Dendritic cell treated with granulocyte-macrophage colony-stimulating factor and Interleukin-4, amounts not matched to agents 40 ng/mL and 50 ng/mL, for 4 days (primary cell): ENCODE measurements around the gene LRRC3B.

ENCODE experiments used
- H3K27ac Mint-ChIP-seq: one replicate; pipeline ENCODE4 v1.8.0; 2022; ENCODE audit warnings: mild to moderate bottlenecking, mixed read lengths
- H3K27me3 Mint-ChIP-seq: one replicate; pipeline ENCODE4 v1.8.0; 2022; ENCODE audit warnings: mild to moderate bottlenecking, mixed read lengths
- H3K36me3 Mint-ChIP-seq: one replicate; pipeline ENCODE4 v1.8.0; 2022; ENCODE audit warnings: low read depth, mixed read lengths
- H3K4me1 Mint-ChIP-seq: one replicate; pipeline ENCODE4 v1.8.0; 2022; ENCODE audit warnings: low read depth, mixed read lengths
- H3K4me3 Mint-ChIP-seq: one replicate; pipeline ENCODE4 v1.8.0; 2022; ENCODE audit warnings: mild to moderate bottlenecking, moderate library complexity, mixed read lengths
- H3K9me3 Mint-ChIP-seq: one replicate; pipeline ENCODE4 v1.8.0; 2022; ENCODE audit warnings: mixed read lengths
- intact Hi-C: fragments of 100-400 bp; cut with micrococcal nuclease; formaldehyde crosslinking; loops from one replicate; pipeline ENCODE4 v1.15.0; 2022

The LRRC3B gene

DNA sequence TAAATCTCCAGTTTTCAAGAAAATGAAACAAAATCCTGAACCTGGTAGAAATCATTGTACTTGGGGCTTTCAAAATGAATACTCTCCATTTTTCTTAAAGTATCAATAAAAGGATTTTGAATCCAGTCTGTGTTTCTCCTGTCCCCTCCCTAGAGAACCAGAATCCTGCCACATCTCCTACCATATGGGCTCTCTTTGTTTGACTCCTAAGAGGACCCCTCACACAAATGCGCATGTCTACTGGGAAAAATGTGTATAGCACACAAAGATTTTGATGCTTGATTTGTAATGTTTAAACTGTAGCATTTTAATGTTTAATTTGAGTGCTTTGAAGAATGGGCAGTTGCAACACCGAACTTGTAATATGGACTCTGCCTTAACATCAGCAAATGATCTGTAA is 25.9 kb downstream of the LRRC3B start:
- Mint-ChIP-seq H3K27ac (no peak overlapping the region), H3K4me3 (no peak overlapping the region), H3K9me3 (no peaks in the 10 kb centered on the region), H3K4me1 (no peaks in the 10 kb centered on the region), H3K36me3 (no peaks in the 10 kb centered on the region), H3K27me3 (no peaks in the 10 kb centered on the region)
- intact Hi-C loops = no loop called here

DNA sequence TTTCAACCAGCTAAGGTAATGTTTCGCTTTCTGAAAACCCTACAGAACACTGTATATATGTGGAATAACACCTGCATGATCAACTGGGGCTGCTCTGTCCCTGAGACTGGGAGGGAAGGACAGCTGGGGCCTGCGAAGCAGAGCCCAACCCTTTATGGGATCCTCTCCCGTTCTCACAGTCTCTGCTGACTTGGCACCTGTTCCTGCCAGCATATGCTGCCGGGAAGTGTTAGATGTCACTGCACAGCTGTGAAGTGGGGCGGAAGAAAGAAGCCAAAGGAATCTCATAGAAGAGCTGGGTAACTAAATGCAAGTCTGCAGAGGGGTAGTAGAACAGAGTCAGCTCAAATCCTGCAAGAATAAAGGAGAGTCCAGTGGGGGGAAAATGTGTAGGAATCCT is 29.6 kb downstream of the LRRC3B start:
- Mint-ChIP-seq H3K27me3 (no peaks in the 10 kb centered on the region), H3K4me3 (no peak overlapping the region), H3K9me3 (no peaks in the 10 kb centered on the region), H3K27ac (no peak overlapping the region), H3K4me1 (no peaks in the 10 kb centered on the region), H3K36me3 (no peaks in the 10 kb centered on the region)
- intact Hi-C loops = no loop called here

DNA sequence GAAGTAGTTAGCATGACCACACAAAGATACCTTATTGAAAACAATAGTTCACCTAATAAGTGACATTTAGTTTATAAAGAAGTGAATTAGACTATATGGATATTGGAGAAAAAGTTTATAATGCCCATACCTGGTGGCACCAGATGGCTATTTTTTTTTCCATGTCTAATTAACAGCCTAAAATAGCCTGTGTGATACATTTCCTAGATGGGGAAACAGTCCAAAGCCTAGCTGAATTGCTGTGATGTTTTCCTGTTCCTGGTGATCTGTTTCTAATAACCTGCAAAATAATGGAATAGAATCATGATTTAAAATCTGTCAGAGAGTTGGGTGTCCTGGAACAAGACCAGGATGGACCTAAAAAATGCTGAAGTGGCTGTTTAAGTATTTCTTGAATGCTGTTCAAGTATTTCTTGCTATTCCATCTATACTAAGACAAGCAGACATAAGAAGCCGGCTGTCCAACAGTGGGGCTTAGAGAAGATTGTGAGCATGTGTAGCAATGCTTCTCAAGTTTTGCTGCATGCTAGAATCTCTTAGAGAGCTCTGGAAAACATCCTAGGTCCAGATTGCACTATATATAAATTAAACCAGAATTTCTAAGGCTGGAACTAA is 31.3 kb downstream of the LRRC3B start:
- intact Hi-C loops = no loop called here
- H3K36me3 Mint-ChIP-seq = no peaks in the 10 kb centered on the region
- no peak overlapping the region for H3K4me3 Mint-ChIP-seq

DNA sequence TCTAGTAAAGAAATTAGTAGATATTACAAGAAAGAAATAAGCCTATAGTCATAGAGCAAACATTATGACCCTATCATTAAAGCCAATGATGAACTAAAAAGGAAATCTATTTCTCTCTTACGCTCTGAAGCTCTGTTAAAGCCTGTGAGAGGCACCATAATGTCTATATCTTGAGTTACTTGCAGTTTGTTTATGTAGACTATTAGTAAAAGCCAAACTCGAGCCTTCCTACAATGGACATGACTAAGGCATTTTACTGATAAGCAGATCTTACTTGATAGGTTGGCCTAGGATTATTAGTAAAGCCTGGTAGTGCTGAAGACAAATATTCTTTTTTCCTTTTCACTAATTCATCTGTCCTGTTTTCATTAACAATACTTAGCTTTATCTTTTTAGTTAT is 32.7 kb downstream of the LRRC3B start:
- H3K9me3 Mint-ChIP-seq = no peaks in the 10 kb centered on the region
- no peaks in the 10 kb centered on the region for H3K27me3 Mint-ChIP-seq
- H3K4me3 Mint-ChIP-seq = no peak overlapping the region
- no peak overlapping the region for H3K27ac Mint-ChIP-seq
- H3K36me3 Mint-ChIP-seq = no peaks in the 10 kb centered on the region
- H3K4me1 Mint-ChIP-seq = no peaks in the 10 kb centered on the region
- intact Hi-C loops = no loop called here

More for the DNA sequence above, 31.3 kb downstream of the LRRC3B start:
- Mint-ChIP-seq H3K9me3 (no peaks in the 10 kb centered on the region), H3K27ac (no peak overlapping the region), H3K27me3 (no peaks in the 10 kb centered on the region), H3K4me1 (no peaks in the 10 kb centered on the region)

- Mint-ChIP-seq H3K27ac (no peak overlapping the region), H3K4me1 (no peaks in the 10 kb centered on the region), H3K9me3 (no peaks in the 10 kb centered on the region), H3K4me3 (no peak overlapping the region), H3K36me3 (no peaks in the 10 kb centered on the region), H3K27me3 (no peaks in the 10 kb centered on the region)
- intact Hi-C loops = no loop called here
Measured at GRCh38 chr3:26657348-26657976, 34.9 kb downstream of the LRRC3B start.

- H3K36me3 Mint-ChIP-seq = no peaks in the 10 kb centered on the region
- intact Hi-C loops = no loop called here
- H3K4me1 Mint-ChIP-seq = no peaks in the 10 kb centered on the region
Measured at GRCh38 chr3:26668171-26668570, 45.6 kb downstream of the LRRC3B start.

GRCh38 chr3:26668696-26669095 is 46.1 kb downstream of the LRRC3B start:
- no peaks in the 10 kb centered on the region for H3K4me1 Mint-ChIP-seq
- intact Hi-C loops = no loop called here
- H3K36me3 Mint-ChIP-seq = no peaks in the 10 kb centered on the region
- peaks cover 15% of the 10 kb centered on the region for H3K9me3 Mint-ChIP-seq
- no peak overlapping the region for H3K4me3 Mint-ChIP-seq
- H3K27ac Mint-ChIP-seq = no peak overlapping the region
- no peaks in the 10 kb centered on the region for H3K27me3 Mint-ChIP-seq

More at GRCh38 chr3:26668171-26668570, 45.6 kb downstream of the LRRC3B start:
- Mint-ChIP-seq H3K27me3 (no peaks in the 10 kb centered on the region), H3K4me3 (no peak overlapping the region), H3K9me3 (peaks cover 19% of the 10 kb centered on the region), H3K27ac (no peak overlapping the region)

DNA sequence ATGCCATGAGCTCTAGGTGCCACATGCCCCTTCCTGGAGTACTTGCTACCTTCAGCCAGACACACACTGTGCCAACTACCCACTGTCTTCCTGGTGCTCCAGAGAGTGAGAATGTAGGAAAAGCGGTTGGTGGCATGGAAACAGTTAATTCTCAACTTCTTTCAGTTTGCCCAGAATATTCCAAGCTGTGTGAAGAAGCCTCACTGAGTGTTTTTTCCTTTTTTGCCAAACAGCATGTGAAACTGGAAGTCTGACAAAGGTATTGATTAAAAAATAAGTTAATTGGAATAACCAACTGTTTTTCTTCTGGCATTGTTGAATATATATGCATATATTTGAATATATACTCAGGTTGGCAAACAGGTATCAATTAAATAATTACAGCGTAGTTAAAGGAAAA is 52.8 kb downstream of the LRRC3B start:
- Mint-ChIP-seq H3K4me3 (no peak overlapping the region), H3K9me3 (peaks cover 26% of the 10 kb centered on the region), H3K27ac (no peak overlapping the region), H3K36me3 (no peaks in the 10 kb centered on the region), H3K4me1 (no peaks in the 10 kb centered on the region), H3K27me3 (no peaks in the 10 kb centered on the region)
- intact Hi-C loops = no loop called here

GRCh38 chr3:26681632-26682031 is 59.1 kb downstream of the LRRC3B start:
- Mint-ChIP-seq H3K27ac (no peak overlapping the region), H3K4me1 (no peaks in the 10 kb centered on the region), H3K4me3 (no peak overlapping the region), H3K36me3 (no peaks in the 10 kb centered on the region), H3K27me3 (no peaks in the 10 kb centered on the region), H3K9me3 (peaks cover 25% of the 10 kb centered on the region)
- intact Hi-C loops = no loop called here

GRCh38 chr3:26682406-26682805 is 59.8 kb downstream of the LRRC3B start:
- Mint-ChIP-seq H3K36me3 (no peaks in the 10 kb centered on the region), H3K4me3 (no peak overlapping the region), H3K9me3 (peaks cover 20% of the 10 kb centered on the region), H3K27me3 (no peaks in the 10 kb centered on the region), H3K27ac (no peak overlapping the region), H3K4me1 (no peaks in the 10 kb centered on the region)
- intact Hi-C loops = no loop called here

- Mint-ChIP-seq H3K27ac (no peak overlapping the region), H3K4me3 (no peak overlapping the region), H3K27me3 (no peaks in the 10 kb centered on the region), H3K4me1 (no peaks in the 10 kb centered on the region), H3K9me3 (peaks cover 25% of the 10 kb centered on the region), H3K36me3 (no peaks in the 10 kb centered on the region)
- intact Hi-C loops = no loop called here
Measured at GRCh38 chr3:26683902-26684301, 61.3 kb downstream of the LRRC3B start.

DNA sequence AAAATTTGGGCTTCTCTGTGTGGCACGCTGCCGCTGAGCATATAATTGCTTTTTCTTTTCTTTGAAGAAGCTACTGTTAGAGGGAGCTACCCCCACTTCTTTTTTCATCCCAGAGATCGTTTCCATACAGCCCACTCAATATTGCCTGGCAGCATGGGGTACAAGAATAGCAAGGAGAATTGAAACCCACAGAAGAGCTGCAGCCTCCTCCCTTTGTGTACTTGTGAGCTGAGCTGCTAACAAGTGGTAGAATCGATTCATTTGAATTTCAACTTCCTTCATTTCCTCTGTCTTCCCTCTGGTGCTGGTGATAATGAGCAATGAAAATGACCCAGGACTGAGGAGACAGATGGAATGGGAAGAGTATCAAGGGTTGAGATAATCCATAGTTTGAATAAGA is 64.9 kb downstream of the LRRC3B start:
- no peaks in the 10 kb centered on the region for H3K27me3 Mint-ChIP-seq

DNA sequence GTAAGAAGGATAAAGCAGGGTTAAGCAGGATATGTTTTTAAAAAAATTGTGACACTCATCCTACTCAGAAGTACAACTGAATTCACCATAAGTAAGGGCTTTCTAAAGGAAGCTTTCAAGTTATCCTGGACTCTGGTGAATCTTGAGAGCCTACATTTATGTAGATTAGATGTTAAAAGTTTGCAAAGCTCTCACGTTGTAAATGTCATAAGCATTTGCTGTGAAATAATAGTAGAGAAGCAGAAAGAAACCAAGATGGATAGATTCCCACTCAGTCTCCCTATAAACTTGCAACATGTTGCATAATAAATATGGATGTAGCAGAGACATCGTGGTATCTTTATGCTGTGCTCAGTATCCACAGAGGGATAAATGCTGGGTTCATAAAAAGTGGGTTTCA is 77.0 kb downstream of the LRRC3B start:
- H3K27ac Mint-ChIP-seq = no peak overlapping the region
- intact Hi-C loops = no loop called here
- H3K4me3 Mint-ChIP-seq = no peak overlapping the region
- no peaks in the 10 kb centered on the region for H3K27me3 Mint-ChIP-seq
- peaks cover 8% of the 10 kb centered on the region for H3K9me3 Mint-ChIP-seq
- H3K4me1 Mint-ChIP-seq = no peaks in the 10 kb centered on the region
- H3K36me3 Mint-ChIP-seq = no peaks in the 10 kb centered on the region

More for the DNA sequence above, 64.9 kb downstream of the LRRC3B start:
- Mint-ChIP-seq H3K4me3 (no peak overlapping the region), H3K4me1 (no peaks in the 10 kb centered on the region), H3K27ac (no peak overlapping the region), H3K9me3 (peaks cover 38% of the 10 kb centered on the region), H3K36me3 (no peaks in the 10 kb centered on the region)
- intact Hi-C loops = no loop called here

- Mint-ChIP-seq H3K27ac (no peak overlapping the region), H3K4me3 (no peak overlapping the region), H3K36me3 (no peaks in the 10 kb centered on the region), H3K4me1 (no peaks in the 10 kb centered on the region), H3K27me3 (no peaks in the 10 kb centered on the region), H3K9me3 (peaks cover 8% of the 10 kb centered on the region)
- intact Hi-C loops = no loop called here
Measured at GRCh38 chr3:26703519-26703918, 80.9 kb downstream of the LRRC3B start.

DNA sequence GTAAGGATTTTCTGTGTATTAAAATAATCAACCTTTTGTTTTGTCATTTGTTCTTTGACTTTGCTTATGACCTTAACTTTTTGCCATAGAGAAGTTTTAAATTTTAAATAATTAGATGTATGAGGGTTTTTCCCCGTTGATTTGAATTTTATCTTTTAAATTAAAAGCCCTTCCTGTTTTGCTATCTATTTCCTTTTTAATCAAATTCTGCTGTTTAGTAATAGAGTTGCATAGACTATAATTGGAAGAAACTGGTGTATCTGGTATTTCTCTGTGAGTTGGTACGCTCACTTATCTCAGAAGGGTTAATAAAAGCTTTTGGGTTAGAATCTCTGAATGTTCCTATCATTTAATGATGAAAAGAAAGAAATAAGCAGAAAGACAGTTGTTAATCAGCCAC is 82.2 kb downstream of the LRRC3B start:
- H3K9me3 Mint-ChIP-seq = peaks cover 8% of the 10 kb centered on the region
- no peaks in the 10 kb centered on the region for H3K36me3 Mint-ChIP-seq
- no peak overlapping the region for H3K4me3 Mint-ChIP-seq
- intact Hi-C loops = no loop called here
- H3K4me1 Mint-ChIP-seq = no peaks in the 10 kb centered on the region
- H3K27ac Mint-ChIP-seq = no peak overlapping the region
- H3K27me3 Mint-ChIP-seq = no peaks in the 10 kb centered on the region
